GM18511 (cell line): Measurements from ENCODE around the gene TSC1.

Source experiments
- ATAC-seq: cut with Tn5 transposase; IDR thresholded peaks from one replicate; pipeline ENCODE4 v1.9.1; 2021; ENCODE audit warnings: mild to moderate bottlenecking, moderate library complexity; ENCODE audit not compliant: unreplicated experiment

The TSC1 gene

DNA sequence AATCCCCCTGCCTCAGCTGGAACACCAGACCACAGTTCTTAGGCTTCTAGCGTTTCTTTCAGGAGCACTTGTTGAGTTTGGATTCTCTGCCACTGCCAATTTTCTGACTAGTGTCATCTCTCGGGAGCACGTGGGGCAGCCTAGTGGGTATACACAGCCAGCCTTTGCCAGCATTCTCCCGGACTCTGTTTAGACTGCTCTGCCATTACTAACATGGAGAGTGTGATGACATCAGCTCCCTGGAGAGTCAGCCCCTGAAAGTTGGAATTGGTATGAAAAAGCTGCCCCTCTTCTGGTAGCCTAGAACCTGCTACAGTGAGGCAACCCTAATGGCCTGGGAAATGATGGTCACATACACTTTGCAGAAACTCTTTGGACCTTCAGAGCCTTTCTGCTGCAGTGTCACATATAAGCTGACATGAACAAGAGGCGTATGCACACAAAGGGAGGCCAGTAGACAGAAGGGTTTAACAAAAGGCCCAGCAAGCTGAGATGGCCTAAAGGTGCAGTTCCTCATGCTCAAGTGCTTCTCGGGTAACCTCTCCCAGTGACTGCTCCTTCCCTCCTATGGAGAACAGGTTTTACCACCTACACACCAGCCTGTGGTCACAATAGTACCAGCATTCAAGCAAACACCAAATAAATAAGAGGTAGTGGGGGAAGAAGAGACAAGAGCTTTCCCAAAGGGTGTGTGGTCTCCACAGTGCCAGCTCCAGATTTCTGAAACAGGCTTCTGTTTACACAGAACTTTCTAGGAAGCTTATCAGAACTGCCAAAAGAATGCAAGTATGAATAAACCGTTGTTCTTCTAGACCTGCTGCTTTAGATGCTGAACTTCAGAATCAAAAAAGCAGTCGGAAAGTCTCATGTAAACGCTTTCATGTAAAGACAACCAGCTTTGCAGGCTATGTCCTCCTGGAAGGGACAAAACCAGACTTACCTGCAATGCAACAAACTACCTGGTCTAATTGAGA, 49.3 kb downstream of the TSC1 start:
- ATAC-seq = no peak

DNA sequence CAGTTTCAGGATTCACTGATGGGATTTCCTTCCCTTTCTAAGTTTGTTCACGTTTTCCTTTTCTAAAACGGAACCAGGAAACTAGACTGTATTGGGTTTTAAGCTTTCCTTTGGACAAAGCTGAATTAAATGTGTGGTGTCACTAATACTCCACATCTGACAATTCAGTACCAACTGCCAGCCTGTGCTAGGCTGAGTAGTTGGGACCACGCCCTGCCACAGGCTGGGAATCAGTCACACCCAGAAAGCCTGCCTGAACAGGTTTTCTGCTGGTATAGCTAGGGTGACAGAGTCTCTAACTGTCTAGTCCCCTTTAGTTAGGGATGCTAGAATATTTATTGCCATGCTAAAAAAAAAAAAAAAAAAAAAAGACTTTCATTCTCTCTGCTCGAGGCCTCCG, 50.1 kb downstream of the TSC1 start:
- ATAC-seq = no peak

DNA sequence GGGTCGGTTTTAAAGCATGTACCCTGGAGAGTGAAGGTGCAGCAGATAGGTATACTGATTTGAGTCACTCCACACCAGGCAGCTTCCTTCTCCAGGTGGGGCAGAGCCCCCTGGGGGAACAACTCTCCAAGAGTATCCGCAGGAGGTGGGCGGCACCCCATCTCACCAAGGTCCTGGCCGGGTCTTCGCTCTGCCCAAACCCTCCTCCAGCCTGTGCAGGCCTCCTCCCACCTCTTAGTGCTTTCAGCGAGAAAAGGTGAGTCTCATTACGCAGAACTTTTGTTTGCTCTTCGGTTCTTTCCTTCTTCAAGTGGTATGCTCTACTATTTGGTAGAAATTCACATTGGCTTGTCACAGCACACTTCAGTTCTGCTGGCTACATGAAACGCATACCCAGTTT, 52.0 kb downstream of the TSC1 start:
- ATAC-seq = no peak

DNA sequence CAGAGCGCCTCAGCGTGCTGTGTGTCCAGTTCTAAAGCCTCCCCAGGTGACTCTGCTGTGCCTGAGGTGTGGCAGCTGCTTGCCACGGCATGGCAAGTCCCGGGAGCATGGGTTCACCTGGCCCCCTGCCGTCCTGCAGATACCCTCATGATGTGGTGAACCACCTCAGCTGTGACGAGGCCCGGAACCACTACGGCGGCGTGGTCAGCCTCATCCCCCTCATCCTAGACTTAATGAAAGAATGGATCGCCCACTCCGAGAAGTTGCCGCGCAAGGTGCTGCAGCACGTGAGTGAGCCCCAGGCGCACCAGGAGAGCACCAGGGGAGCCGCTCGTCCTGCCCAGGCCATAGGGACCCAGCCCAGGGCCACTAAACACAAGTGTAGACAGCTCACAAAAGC, 56.3 kb downstream of the TSC1 start:
- ATAC-seq = no peak

DNA sequence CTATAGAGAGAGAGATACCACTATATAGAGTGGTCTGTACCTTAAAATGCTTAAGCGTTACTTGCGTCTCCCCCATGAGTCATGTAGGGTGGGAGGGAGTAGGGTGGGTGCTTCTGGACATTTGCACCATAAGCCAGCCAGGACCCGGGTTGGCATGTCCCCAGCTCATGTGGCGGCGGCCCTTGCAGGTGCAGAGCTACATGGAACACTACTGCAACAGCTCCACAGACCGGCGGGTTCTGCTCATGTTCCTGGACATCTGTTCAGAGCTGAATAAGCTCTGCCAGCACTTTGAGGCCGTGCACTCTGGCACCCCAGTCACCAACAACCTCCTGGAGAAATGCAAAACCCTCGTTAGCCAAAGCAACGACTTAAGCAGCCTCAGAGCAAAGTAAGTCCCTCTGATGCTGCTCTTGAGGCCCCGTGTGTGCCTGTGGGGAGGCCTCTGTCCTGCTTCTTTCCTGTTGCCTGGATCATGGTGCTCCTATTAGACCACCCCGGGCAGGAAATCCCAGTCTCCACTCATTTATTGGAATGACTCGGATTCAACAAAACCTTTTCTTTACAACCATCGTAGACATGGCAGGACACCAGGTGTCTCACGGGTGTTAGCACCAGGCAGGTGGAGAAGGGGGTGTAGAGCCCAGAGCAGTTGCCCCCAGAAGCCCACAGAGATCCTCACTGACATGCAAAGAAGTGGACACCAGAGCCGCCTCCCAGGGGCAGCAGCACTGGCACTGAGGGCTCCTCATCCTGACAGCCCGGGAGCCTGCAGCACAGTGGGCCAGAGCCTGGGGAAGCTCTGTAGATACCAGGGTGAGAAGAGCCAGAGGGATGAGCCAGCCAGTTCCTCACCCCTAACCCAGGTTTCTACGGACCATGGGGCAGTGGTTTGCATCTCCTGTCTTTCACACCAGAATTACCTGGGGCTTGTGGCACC, 57.0 kb downstream of the TSC1 start:
- no peak for ATAC-seq

DNA sequence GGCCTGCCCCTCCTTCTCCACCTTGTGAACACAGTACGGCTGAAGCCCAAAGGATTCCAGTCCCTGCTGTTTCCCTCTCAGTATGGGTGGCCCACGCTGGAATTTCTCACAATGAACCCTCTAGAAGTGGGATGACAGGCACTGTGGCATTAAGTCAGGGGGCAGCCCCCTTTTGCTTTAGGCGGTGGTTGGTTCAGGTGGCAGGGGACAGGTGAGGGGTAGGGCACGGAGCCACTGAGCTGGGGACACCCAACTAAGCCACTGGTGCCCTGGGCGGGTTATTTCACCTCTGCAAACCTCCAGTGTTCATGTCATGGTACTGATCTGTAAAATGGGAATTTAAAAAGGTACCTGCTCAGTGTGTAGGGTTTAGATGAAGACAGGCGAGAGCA, 58.1 kb downstream of the TSC1 start:
- no peak for ATAC-seq

DNA sequence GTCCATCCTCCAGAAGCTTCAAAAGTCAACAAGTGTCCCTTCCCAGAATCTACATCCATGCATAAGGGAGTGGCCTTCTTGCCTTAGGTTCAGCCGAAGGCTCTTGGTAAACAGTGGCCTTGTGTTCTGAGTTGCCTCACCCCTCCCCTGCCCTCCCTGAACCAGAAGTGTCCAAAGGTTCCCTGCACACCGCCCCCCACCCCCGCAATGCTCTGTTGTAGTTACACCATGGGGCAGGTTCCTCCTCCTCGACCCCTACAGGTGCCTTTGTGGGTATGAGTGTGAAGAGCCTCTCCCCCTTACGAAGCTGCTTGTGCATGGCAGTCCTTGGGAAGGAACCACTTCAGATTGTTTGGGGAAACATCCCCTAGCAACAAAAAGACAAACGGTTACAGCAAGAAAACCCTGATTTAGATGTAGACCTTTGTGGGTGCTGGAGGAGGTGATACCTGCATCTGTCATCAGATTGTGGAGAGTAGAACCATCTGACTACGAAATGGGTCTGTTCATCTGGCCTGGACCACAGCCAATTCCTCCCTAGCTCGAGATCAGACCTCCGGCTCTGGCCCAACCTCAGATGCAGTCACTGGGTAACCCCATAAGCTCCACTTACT, 58.6 kb downstream of the TSC1 start:
- no peak for ATAC-seq

DNA sequence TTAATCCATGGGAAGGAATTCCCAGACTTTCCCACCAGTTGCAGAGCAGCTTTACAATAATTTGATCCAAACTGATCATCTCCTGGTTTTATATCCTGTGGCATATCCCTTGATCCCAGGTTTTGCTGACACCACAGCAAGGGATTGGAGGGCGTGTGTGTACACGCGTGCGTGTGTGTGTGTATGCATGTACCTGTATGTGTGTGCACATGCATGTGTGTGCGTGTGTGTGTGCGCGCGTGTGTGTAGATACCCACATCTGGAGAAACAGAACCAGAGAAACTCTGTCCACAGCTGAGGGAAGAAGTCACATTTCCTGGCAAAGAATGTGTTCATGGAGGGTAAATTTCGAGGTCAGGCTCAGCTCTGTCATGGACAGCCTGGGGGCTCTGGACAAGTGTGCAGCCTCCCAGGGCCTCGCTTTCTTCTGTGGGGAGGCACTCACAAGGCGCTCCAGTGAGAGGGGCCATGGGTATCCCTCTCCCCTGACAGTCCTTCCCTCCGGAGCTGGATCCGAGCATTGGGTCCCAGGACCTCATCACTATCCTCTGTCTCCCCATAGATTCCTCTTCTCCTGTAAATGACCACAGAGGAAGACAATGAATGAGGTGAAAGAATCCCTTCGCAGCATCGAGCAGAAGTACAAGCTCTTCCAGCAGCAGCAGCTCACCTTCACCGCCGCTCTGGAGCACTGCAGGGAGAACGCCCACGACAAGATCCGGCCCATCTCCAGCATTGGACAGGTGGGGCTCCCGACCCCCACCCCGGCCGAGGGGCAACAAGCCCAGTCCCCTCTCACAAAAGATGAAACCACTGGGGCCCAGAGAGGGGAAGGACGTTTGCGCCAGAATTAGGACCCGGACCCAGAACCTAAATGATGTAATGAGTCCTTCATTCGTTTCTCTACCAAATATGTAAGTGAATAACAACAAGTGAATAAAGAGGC, 60.8 kb downstream of the TSC1 start:
- no peak for ATAC-seq

DNA sequence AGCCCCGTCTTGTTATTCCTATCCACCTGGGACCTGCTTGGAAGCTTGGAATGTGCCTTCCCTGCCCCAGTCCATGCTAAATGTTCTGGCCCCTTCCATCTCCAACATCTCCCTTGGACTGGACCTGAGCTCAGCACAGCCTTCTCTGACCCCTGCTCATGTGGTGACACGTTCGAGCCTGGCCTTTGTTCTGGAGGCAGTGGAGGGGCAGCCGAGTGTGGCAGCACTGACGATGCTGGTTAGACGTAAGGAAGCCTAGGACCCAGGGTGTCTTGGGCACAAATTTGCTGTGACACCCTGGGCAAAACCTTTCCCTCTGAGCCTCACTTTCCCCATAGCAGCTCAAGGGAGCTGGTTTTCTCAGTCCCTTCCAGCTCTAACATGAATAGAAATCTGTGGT, 61.8 kb downstream of the TSC1 start:
- no peak for ATAC-seq

DNA sequence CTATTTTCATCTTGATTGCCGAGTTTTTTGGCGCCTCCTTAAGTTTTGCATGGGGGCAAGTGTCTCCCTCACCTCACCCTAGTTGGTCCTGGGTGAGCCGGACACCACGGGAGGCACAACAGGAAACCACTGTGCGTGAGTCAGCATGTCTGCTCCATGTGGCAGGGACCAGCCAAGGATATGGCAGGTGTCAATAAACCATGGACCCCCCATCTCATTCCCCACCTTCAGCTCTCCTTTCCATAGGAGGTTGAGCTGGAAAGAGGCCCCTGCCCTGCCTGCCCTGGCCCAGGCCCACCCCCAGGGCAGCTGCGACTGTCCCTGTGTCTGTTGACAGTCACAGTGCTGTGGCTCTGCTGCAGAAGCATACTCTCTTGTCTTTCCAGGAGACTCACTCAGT, 62.6 kb downstream of the TSC1 start:
- ATAC-seq = no peak

DNA sequence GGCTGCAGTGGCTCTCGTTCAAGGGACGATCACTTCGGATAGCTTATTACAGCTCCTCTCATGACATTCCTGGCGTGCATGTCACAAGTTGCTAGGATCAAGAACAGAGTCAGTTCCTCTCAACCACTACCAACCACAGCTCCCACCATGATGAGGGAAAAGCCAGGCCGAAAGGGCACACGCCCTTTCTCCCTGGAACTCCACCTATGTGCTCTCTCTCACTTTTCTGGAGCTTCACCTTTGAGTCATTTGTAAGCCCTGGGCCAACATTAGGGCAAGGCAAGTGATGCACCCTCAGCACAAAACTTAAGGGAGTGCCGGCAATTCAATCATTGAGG, 64.1 kb downstream of the TSC1 start:
- ATAC-seq = no peak

DNA sequence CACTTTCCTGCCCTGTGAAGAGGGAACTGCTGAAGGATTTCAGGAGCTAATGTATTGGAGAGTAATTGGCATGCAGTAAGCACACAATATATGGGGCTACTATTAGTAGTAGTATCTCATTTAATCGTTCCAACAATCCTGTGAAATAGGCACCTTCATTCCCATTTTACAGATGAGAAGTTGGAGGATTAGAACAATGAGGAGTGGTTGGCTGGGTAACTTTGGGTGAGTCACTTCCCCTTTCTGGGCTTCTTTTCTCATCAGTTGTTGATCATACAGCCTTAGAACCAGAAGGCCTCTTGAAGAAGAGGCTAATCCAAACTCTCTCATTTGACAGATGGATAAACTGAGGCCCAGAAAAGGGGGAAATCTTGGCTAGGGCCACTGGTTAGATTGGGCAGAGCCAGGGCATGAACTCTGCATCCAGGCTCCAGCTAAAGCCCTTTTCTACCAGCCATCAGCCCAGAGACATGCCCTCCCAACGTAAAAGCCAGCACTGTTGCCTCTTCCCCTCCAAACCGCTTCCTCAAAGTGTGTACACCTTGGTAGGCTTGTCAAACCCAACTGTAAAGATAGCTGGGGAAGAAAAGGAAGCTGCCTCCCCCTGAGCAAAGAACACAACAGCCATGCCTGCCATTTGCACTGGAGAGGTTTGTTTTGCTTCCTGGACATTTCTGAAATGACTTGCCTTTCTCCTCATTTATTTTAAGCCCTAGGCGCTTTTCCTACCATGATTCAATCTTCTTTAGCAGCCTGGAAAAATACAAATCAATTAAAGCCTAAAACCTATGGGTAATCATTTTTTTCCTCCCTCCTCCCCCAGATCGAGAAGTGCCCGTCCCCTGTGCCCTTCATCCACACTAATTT, 64.7 kb downstream of the TSC1 start:
- no peak for ATAC-seq

DNA sequence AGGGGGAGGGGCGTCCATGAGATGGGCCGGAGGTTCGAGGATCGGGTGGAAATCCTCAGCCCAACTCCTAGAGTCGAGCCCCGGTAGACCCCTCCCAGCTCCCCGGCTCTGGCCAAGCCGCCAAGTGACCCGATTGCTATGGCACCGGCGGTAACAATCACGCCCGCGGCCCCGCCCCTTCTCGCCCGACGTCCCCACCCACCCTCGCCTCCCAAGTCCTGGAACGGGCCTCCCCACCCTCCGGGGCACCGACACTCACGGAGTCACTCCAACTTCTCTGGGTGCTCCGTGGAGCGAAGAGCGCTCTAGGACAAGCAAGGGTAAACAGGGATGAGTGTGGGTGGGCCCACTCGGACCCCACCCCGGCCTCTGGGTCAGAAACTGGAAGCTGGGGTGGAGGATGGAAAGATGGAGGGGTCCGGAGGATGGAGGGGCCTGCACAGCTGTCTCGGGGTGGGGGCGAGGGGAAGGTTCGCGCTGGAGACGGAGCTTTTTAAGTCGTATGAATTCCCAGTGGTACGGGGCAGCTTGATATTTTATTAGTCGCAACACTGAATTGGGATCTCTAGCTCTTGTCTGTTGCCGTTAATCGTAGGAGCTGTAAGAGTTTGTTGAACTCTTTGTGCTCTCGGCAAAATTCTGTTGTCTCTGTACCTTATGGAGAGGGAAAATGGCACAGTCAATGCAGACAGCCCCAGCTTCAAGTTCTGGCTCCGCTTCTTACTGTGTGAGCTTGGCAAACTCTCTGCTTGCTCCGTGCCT, 65.5 kb downstream of the TSC1 start, which contains the start of gene SPACA9:
Gene SPACA9, plus strand, starts transcription at position 204 of the 762 bp plus-strand sequence. CDS start 5,050 bp downstream, outside the sequence.
- no peak for ATAC-seq

DNA sequence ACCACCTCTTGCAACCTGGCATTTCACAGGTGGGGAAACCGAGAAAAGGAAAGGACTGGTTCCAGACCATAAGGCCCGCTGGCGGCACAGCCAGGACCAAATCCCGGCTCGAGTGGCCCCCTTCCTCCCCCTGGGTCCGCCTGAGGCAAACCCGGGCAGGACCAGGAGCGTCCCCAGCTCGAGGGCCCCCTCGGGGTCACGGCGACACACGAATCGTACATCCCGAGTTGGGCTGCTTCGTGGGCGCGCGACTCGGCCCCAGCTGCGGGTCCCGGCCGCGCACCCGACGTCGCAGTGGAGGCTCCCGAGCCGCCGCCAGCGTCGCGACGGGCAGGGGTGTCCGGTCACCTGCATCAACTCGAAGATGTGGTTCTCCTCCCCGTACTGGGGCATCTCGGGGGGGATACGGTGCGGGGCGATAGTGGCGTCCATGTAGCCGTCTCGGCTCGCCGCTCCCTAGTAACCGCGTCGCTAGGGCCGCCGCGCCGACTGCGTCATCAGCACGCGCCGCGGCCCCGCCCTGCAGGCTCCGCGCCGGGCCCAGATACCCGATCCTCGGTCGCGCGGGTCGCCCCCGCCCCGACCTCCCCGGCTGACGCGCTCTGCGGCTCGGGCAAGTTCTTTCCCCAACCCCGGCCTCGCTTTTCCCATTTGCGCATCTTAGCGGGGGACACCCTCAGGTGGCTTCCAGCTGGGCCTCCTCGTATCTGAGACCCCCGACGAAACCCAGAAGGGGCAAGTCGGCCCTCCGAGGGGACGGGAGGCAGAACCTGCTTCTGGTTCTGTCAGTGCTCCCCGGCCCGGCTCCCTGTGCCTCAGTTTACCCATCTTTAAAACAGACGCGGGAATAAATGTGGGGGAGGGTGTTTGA, 66.4 kb downstream of the TSC1 start, which contains the start of gene AK8:
Gene AK8, minus strand, starts transcription at position 461 of the 871 bp plus-strand sequence. Its CDS starts 29 bp downstream, at position 432.
- ATAC-seq = peak; percentile 72

DNA sequence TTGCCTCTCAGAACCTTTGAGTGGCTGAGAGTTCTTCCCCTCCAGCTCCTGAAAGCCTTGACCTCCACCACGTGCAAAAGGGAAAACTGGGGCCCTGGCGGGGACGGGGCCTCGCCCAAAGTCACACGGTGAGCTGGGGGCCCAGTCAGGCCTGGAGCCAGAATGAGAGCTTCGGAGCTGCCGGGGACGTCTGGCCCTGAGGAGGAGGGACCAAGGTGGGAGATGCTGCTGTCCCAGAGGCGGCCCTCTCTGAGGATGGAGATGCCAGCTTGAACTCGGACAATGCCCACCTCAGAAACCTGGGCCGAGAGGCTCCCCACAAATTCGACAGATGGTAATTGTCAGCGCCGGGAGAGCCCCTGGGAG, 67.0 kb downstream of the TSC1 start:
- no peak for ATAC-seq

DNA sequence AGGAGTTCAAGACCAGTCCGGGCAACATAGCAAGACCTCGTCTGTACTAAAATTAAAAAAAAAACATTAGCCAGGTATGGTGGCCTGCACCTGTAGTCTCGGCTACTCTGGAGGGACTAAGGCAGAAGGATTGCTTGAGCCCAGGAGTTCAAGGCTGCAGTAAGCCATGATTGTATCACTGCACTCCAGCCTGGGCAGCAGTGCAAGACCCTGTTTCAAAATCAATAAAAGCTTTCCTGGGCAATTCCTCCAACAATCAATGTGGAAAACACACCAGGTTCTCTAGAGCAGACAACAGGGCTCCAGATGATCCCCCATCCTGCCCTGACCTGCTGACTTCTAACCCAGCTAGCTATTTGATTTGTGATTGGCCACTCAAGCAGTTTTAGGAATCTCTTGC, 67.6 kb downstream of the TSC1 start:
- no peak for ATAC-seq

DNA sequence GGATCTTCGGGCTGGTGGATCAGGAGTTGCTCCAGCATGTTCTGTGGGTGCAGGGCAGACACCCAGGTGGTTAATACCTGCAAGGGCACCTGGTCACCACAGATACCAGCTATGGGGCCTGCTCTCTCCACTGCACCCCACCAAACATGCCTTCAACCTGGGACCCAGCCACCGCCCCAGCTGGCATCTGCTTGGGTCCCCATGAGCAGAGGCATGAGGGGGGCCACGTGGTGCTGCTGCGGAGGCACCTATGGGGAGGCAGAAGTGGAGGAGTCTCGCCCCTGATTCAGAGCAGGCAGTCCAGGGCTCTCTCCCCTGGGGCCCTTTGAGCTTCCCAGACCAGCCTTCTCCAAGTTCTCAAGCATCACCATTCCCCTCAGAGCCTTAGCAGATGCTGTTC, 69.3 kb downstream of the TSC1 start:
- no peak for ATAC-seq
